ENCODE measurements around the gene ARNT2.

The ARNT2 gene

DNA sequence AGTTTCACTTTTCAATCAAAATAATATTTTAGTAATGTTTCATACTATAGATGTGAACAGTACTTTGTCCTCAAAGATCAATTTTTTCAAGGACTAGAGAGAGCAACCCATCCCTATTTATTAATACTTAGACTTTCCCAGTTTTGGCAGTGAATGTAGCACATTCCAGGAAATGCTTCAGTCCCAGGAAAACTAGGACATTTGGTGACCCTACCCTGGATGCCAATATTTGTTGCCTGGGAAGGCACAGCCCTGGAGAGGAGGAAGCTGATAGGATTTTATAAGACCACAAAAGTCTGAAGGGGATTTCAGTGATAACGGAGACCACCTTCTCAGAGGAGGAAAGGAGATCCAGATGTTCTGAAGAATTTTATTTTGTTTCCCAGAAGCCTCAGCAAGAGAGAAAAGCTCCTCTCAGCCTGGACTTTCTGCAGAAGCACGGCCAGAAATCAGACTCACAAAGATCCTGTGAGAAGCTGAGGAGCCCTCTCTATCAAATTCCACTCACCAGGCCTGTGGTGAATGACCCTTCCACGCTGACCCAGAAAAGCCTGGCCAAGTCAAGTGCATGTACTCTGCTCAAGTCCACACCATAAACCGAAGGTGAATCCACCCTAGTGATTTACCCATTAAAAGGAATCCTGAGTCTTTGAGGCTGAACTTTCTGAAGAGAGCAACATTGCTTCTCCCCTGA, 203.3 kb downstream of the ARNT2 start:
- TF ChIP-seq POLR2A (IDR thresholded peaks at IDR 0.05; ENCODE audit: low read length) (no peak), GATA1 (IDR thresholded peaks at IDR 0.05; ENCODE audit: low read depth, low read length) (no peak)
- DNase-seq, result no peak

DNA sequence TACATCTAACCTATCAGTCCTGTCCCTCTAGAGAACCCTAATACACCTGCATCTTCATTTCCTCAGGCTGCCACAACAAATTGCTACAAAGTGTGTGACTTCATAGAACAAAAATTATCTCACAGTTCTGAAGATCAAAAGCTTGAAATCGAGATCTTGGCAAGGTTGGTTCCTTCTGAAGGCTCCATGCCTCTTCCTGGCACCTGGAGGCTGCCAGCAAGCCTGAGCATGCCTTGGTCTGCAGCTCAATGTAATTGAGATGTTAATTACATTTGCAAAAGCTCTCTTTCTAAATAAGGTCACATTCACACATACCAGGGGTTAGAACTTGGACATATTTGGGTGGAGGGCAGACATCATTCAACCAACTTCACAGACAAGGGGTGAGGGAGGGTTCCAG, 204.5 kb downstream of the ARNT2 start:
- no peak for DNase-seq
- TF ChIP-seq POLR2A (IDR thresholded peaks at IDR 0.05; ENCODE audit: low read length) (no peak), GATA1 (IDR thresholded peaks at IDR 0.05; ENCODE audit: low read depth, low read length) (no peak)

DNA sequence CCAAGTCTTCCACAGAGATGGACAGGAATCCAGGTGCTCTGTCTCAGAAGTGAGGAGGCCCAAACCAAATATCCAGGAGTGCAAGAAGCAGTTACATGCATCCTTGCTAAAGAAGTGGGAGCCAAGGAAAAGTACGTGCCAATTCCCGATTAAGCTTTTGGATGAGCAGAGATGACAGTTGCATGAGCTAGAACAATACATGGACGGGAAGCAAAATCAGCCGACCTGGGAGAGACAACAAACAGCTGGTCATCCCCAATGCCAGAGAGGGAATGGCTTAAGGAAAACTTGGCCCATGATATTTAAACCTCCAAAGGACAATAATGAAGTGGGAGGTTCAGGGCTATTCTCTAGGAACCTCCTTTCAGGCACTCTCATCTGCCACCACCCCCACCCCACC, 204.9 kb downstream of the ARNT2 start:
- TF ChIP-seq POLR2A (IDR thresholded peaks at IDR 0.05; ENCODE audit: low read length) (no peak), GATA1 (IDR thresholded peaks at IDR 0.05; ENCODE audit: low read depth, low read length) (no peak)
- no peak for DNase-seq

- no peak for DNase-seq
- no peak for TF ChIP-seq POLR2A (IDR thresholded peaks at IDR 0.05; ENCODE audit: low read length)
- no peak for TF ChIP-seq GATA1 (IDR thresholded peaks at IDR 0.05; ENCODE audit: low read depth, low read length)
These were observed 205.3 kb downstream of the ARNT2 start for GRCh38 chr15:80609512-80609946.

DNA sequence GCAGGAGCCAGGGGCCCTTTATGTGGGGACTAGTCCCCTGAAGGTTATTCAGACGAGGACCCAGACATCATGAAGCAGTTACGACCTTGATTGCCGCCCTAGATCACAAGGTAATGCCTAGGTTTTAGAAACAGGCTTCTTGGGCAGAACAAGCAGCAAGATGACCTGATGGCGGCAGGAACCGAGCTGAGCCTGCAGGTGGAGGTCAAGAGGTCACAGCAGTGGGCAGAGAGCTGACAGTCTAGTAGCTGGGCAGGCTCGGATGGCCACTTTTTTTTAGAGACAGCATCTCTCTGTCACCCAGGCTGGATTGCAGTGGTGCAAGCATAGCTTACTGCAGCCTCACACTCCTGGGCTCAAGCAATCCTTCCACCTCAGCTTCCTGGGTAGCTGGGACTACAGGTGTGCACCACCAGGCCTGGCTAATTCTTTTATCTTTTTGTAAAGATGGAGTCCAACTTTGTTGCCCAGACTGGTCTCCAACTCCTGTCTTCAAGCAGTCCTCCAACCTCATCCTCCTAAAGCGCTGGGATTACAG, 207.4 kb downstream of the ARNT2 start:
- DNase-seq, result no peak
- TF ChIP-seq GATA1 (IDR thresholded peaks at IDR 0.05; ENCODE audit: low read depth, low read length) (no peak), POLR2A (IDR thresholded peaks at IDR 0.05; ENCODE audit: low read length) (no peak)

DNA sequence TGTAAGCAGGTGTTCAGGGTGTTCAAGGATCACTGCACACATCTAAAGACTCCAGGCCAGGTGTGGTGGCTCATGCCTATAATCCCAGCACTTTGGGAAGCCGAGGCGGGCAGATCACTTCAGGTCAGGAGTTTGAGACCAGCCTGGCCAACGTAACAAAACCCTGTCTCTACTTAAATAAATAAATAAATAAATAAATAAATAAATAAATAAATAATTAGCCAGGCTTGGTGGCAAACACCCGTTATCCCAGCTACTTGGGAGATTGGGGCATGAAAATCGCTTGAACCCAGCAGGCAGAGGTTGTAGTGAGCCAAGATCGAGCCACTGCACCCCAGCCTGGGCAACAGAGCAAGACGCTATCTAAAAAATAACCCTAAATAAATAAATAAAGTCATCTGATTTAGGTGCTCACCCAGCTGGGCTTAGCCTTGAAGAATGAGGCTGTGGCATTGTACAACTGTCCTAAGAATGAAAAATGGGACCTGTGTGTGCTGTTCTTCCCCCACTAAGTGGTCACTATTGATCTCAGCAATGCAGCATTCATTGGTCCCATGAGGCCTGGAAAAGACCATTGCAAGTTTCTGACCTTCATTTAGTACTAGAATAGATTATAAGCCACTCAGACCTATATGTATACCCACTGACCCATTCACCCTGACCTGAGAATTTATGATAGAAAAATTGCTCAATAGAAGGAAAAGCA, 208.1 kb downstream of the ARNT2 start:
- TF ChIP-seq GATA1 (IDR thresholded peaks at IDR 0.05; ENCODE audit: low read depth, low read length), result no peak
- TF ChIP-seq POLR2A (IDR thresholded peaks at IDR 0.05; ENCODE audit: low read length), result no peak
- no peak for DNase-seq

DNA sequence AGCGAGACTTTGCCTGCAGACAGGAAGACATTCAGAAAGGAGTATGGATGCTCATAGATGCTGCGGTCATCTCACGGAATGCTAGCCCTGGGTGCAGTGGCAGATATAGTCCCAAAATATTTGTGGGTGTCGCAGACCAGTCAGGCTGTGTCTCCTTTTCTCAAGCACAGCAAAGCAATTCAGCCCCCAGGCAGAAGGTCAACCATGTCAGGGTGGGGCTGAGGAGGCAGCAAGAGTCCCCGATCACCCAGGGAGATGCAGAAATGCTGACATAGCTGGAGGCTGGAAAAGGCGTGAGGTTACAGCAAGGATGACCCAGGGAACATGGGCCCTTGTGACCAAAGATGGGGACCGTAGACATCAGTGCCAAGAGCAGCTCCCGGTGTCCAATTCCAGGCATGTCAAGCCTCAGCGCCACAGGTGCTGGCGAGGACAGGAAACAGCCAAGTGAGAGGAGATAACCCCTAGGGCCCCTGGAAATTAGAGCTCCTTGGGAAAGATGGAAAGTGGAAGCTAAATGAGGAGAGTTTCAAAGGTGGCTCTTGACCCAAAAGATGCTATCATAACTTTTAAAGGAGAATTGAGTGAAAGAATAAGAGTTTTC, 209.7 kb downstream of the ARNT2 start:
- TF ChIP-seq POLR2A (IDR thresholded peaks at IDR 0.05; ENCODE audit: low read length), result no peak
- TF ChIP-seq GATA1 (IDR thresholded peaks at IDR 0.05; ENCODE audit: low read depth, low read length), result no peak
- no peak for DNase-seq

GRCh38 chr15:80614711-80615360, 210.7 kb downstream of the ARNT2 start:
- TF ChIP-seq POLR2A (IDR thresholded peaks at IDR 0.05; ENCODE audit: low read length), result no peak
- no peak for TF ChIP-seq GATA1 (IDR thresholded peaks at IDR 0.05; ENCODE audit: low read depth, low read length)
- DNase-seq, result no peak

DNA sequence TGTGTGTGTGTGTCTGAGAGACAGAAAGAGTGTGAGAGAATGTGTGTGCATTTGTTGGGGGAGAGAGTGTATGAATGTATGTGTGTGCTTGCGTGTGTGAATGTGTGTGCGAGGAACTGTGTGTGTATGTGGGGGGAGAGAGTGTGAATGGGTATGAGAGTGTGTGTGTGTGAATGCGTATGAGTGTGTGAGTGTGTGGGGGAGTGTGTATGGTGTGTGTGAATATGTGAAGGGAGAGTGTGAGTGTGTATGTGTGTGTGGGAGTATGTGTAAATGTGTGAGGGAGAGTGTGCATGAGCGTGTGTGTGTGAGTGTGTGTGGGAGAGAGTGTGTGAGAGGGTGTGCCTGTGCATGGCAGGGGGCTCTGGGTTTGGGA, 211.2 kb downstream of the ARNT2 start:
- no peak for DNase-seq
- TF ChIP-seq POLR2A (IDR thresholded peaks at IDR 0.05; ENCODE audit: low read length), result no peak
- TF ChIP-seq GATA1 (IDR thresholded peaks at IDR 0.05; ENCODE audit: low read depth, low read length), result no peak

GRCh38 chr15:80615783-80616391, 211.7 kb downstream of the ARNT2 start:
- no peak for DNase-seq
- no peak for TF ChIP-seq GATA1 (IDR thresholded peaks at IDR 0.05; ENCODE audit: low read depth, low read length)
- no peak for TF ChIP-seq POLR2A (IDR thresholded peaks at IDR 0.05; ENCODE audit: low read length)

- TF ChIP-seq GATA1 (IDR thresholded peaks at IDR 0.05; ENCODE audit: low read depth, low read length), result no peak
- no peak for TF ChIP-seq POLR2A (IDR thresholded peaks at IDR 0.05; ENCODE audit: low read length)
- DNase-seq, result no peak
These were observed 214.7 kb downstream of the ARNT2 start for GRCh38 chr15:80618685-80619400.

DNA sequence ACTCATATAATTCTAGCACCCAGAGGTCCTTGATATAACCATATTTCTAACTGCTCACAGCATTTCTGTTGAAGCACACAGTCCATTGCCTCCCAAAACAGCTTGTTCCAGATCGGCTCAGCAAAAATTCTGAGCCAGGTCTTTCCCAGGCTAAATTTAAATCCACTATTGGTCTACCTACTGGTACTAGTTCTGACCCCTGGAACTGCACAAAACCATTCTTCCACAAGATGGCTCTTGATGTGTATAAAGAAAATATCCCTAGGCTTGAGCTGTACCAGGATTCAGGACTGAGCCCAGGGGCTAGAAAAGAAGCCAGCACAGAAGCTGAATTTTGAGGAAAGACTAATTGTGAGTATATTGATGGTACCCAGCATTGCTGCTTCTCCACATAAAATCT, 215.5 kb downstream of the ARNT2 start:
- DNase-seq, result no peak

DNA sequence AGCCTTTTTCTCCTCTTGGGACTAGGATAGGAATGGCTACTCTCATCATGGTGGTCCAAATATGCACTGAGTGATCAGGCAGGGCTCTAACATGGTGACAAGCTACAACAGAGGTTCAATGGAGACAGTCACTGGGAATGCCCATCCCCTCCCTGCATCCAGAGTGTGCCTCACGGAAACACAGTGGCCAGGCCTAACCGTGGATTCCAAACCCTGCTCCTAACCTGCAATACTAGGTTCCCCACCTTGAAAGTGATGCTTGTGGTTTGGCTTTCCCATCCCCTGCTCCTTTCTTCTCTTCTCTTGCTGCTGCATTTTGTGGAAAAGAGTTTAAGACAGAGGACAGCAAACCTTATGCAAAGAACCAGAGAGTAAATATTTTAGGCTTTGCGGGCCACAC, 216.0 kb downstream of the ARNT2 start:
- TF ChIP-seq POLR2A (IDR thresholded peaks at IDR 0.05; ENCODE audit: low read length), result no peak
- no peak for TF ChIP-seq GATA1 (IDR thresholded peaks at IDR 0.05; ENCODE audit: low read depth, low read length)
- DNase-seq, result no peak

More for the DNA sequence above, 215.5 kb downstream of the ARNT2 start:
- TF ChIP-seq GATA1 (IDR thresholded peaks at IDR 0.05; ENCODE audit: low read depth, low read length) (no peak), POLR2A (IDR thresholded peaks at IDR 0.05; ENCODE audit: low read length) (no peak)
